ENCODE data around the gene LYL1. TPM values are rescaled to one million over a fixed set of nuclear protein-coding genes. Genes with fewer than 3 reads are reported as not detected.

The LYL1 gene
- total and polyA plus RNA-seq, 2 of the 13 experiments (the other 11 are each of a cell fraction or from before 2014, with no cell fraction given) = 0.75 to 0.92 TPM

DNA sequence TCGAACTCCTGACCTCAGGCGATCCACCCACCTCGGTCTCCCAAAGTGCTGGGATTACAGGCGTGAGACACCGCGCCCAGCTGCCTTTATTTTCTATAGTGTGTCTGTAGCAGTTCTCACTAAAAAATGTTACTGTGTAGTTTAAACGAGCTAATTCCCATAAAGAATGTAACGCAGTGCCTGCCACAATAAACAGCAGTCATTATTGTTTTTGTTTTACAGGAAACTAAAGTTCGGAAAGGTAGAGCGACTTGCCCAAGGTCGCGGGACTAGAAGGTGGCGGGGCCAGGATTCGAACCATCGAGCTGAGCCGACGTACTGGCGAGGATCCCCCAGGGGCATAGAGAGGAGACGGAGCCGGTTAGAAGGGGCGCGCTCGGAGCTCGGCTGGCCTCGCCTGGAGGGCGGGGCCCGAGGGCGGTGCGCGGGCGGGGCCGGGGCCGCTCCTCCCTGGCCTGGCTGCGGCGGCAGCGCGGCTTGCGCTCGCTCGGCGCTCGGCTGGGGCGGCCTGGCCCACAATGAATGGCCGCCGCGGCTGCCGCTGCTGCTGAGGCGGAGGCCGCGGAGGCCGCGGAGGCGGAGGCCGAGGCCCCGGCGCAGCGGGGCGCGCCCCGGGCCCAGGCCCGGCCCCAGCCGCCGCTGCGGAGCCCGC lies 15.2 kb upstream of the LYL1 start, which contains the start of gene NACC1 (continued):
- TF ChIP-seq PHF8 (CRISPR knock-in tag; IDR thresholded peaks at IDR 0.05) (peak; percentile 16; the same call in 1 of the 2 replicates), ZSCAN25 (CRISPR knock-in tag; IDR thresholded peaks at IDR 0.05) (0 out of 2 replicates have a peak, but pooled peaks have one; percentile 61), ZNF574 (CRISPR knock-in tag; IDR thresholded peaks at IDR 0.05) (peak; percentile 98), MAZ (IDR thresholded peaks at IDR 0.05; ENCODE audit: borderline replicate concordance, low read depth, low read length) (peak; percentile 88), MAZ (CRISPR knock-in tag; IDR thresholded peaks at IDR 0.05; ENCODE audit: low read depth) (peak; percentile 89), NFE2L1 (CRISPR knock-in tag; IDR thresholded peaks at IDR 0.05; ENCODE audit: borderline replicate concordance) (no peak), IRF1 (CRISPR knock-in tag; IDR thresholded peaks at IDR 0.05; ENCODE audit: low read depth) (no peak), SPEN (CRISPR knock-in tag; IDR thresholded peaks at IDR 0.05; ENCODE audit: low read depth) (0 out of 2 replicates have a peak, but pooled peaks have one; percentile 26), YY1 (IDR thresholded peaks at IDR 0.05; ENCODE audit: insufficient read depth, insufficient replicate concordance, low read depth, low read length) (peak; percentile 94), SMARCC2 (IDR thresholded peaks at IDR 0.05) (no peak), GABPA (IDR thresholded peaks at IDR 0.05; ENCODE audit: low read depth, low read length) (peak; percentile 37; the same call in 1 of the 2 replicates), GABPA (CRISPR knock-in tag; IDR thresholded peaks at IDR 0.05; ENCODE audit: low read depth) (peak; percentile 30; the same call in 1 of the 2 replicates), SAFB2 (CRISPR knock-in tag; IDR thresholded peaks at IDR 0.05; ENCODE audit: borderline replicate concordance, low read depth) (no peak), ZNF264 (CRISPR knock-in tag; IDR thresholded peaks at IDR 0.05) (no peak), ZNF562 (CRISPR knock-in tag; IDR thresholded peaks at IDR 0.05; ENCODE audit: borderline replicate concordance) (no peak), RBFOX2 (IDR thresholded peaks at IDR 0.05; ENCODE audit: low read depth, low read length) (no peak)
- TF ChIP-seq, protein P1, sequence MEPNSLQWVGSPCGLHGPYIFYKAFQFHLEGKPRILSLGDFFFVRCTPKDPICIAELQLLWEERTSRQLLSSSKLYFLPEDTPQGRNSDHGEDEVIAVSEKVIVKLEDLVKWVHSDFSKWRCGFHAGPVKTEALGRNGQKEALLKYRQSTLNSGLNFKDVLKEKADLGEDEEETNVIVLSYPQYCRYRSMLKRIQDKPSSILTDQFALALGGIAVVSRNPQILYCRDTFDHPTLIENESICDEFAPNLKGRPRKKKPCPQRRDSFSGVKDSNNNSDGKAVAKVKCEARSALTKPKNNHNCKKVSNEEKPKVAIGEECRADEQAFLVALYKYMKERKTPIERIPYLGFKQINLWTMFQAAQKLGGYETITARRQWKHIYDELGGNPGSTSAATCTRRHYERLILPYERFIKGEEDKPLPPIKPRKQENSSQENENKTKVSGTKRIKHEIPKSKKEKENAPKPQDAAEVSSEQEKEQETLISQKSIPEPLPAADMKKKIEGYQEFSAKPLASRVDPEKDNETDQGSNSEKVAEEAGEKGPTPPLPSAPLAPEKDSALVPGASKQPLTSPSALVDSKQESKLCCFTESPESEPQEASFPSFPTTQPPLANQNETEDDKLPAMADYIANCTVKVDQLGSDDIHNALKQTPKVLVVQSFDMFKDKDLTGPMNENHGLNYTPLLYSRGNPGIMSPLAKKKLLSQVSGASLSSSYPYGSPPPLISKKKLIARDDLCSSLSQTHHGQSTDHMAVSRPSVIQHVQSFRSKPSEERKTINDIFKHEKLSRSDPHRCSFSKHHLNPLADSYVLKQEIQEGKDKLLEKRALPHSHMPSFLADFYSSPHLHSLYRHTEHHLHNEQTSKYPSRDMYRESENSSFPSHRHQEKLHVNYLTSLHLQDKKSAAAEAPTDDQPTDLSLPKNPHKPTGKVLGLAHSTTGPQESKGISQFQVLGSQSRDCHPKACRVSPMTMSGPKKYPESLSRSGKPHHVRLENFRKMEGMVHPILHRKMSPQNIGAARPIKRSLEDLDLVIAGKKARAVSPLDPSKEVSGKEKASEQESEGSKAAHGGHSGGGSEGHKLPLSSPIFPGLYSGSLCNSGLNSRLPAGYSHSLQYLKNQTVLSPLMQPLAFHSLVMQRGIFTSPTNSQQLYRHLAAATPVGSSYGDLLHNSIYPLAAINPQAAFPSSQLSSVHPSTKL (CRISPR knock-in tag; IDR thresholded peaks at IDR 0.05) = no peak
- TF ChIP-seq, protein P2, sequence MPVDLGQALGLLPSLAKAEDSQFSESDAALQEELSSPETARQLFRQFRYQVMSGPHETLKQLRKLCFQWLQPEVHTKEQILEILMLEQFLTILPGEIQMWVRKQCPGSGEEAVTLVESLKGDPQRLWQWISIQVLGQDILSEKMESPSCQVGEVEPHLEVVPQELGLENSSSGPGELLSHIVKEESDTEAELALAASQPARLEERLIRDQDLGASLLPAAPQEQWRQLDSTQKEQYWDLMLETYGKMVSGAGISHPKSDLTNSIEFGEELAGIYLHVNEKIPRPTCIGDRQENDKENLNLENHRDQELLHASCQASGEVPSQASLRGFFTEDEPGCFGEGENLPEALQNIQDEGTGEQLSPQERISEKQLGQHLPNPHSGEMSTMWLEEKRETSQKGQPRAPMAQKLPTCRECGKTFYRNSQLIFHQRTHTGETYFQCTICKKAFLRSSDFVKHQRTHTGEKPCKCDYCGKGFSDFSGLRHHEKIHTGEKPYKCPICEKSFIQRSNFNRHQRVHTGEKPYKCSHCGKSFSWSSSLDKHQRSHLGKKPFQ (CRISPR knock-in tag; IDR thresholded peaks at IDR 0.05; ENCODE audit: insufficient replicate concordance) = peak; percentile 8
- TF ChIP-seq, protein P3, sequence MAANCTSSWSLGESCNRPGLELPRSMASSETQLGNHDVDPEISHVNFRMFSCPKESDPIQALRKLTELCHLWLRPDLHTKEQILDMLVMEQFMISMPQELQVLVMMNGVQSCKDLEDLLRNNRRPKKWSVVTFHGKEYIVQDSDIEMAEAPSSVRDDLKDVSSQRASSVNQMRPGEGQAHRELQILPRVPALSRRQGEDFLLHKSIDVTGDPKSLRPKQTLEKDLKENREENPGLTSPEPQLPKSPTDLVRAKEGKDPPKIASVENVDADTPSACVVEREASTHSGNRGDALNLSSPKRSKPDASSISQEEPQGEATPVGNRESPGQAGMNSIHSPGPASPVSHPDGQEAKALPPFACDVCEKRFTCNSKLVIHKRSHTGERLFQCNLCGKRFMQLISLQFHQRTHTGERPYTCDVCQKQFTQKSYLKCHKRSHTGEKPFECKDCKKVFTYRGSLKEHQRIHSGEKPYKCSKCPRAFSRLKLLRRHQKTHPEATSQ (CRISPR knock-in tag; IDR thresholded peaks at IDR 0.05; ENCODE audit: borderline replicate concordance) = no peak
